ENCODE measurements around the gene OLIG1. TPM values are rescaled to one million over a fixed set of nuclear protein-coding genes. Genes with fewer than 3 reads are reported as not detected.

OLIG1 gene
- total RNA-seq, 4 donors from 2014 or later: not detected

DNA sequence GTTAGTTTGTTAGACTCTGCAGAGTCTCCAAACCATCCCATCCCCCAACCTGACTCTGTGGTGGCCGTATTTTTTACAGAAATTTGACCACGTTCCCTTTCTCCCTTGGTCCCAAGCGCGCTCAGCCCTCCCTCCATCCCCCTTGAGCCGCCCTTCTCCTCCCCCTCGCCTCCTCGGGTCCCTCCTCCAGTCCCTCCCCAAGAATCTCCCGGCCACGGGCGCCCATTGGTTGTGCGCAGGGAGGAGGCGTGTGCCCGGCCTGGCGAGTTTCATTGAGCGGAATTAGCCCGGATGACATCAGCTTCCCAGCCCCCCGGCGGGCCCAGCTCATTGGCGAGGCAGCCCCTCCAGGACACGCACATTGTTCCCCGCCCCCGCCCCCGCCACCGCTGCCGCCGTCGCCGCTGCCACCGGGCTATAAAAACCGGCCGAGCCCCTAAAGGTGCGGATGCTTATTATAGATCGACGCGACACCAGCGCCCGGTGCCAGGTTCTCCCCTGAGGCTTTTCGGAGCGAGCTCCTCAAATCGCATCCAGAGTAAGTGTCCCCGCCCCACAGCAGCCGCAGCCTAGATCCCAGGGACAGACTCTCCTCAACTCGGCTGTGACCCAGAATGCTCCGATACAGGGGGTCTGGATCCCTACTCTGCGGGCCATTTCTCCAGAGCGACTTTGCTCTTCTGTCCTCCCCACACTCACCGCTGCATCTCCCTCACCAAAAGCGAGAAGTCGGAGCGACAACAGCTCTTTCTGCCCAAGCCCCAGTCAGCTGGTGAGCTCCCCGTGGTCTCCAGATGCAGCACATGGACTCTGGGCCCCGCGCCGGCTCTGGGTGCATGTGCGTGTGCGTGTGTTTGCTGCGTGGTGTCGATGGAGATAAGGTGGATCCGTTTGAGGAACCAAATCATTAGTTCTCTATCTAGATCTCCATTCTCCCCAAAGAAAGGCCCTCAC is 44.2 kb upstream of the OLIG1 start, which contains the start of gene OLIG2:
Gene OLIG2 (plus strand): TSS at position 447 of the 954 bp plus-strand sequence. CDS start 928 bp downstream, outside the sequence.
- H3K27ac ChIP-seq: no peak within 1 kb of the TSS
- TF ChIP-seq POLR2A (IDR thresholded peaks at IDR 0.05) (no peak), EP300 (IDR thresholded peaks at IDR 0.05) (no peak)
- TF ChIP-seq, protein P1, sequence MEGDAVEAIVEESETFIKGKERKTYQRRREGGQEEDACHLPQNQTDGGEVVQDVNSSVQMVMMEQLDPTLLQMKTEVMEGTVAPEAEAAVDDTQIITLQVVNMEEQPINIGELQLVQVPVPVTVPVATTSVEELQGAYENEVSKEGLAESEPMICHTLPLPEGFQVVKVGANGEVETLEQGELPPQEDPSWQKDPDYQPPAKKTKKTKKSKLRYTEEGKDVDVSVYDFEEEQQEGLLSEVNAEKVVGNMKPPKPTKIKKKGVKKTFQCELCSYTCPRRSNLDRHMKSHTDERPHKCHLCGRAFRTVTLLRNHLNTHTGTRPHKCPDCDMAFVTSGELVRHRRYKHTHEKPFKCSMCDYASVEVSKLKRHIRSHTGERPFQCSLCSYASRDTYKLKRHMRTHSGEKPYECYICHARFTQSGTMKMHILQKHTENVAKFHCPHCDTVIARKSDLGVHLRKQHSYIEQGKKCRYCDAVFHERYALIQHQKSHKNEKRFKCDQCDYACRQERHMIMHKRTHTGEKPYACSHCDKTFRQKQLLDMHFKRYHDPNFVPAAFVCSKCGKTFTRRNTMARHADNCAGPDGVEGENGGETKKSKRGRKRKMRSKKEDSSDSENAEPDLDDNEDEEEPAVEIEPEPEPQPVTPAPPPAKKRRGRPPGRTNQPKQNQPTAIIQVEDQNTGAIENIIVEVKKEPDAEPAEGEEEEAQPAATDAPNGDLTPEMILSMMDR (IDR thresholded peaks at IDR 0.05): no peak
- no peaks in the 10 kb centered on the region for H3K9me3 ChIP-seq
- H3K36me3 ChIP-seq: no peaks in the 10 kb centered on the region
- DNase-seq (ENCODE audit: low spot score in 2 of 2): no peak
- H3K4me1 ChIP-seq: peaks cover 0 to 80% (median 25%) of the 10 kb centered on the region in 4 donors
- peak within 1 kb of the TSS in 1 of 4 donors; percentile 15 for H3K4me3 ChIP-seq
- 2% methylated on average over 36 to 48 of the region's 59 CpGs for WGBS, 2 donors
- peaks cover 14 to 99% of the 10 kb centered on the region in 2 donors for H3K27me3 ChIP-seq

DNA sequence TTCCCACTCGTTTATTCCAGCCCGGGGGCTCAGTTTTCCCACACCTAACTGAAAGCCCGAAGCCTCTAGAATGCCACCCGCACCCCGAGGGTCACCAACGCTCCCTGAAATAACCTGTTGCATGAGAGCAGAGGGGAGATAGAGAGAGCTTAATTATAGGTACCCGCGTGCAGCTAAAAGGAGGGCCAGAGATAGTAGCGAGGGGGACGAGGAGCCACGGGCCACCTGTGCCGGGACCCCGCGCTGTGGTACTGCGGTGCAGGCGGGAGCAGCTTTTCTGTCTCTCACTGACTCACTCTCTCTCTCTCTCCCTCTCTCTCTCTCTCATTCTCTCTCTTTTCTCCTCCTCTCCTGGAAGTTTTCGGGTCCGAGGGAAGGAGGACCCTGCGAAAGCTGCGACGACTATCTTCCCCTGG is 43.5 kb upstream of the OLIG1 start:
- H3K9me3 ChIP-seq: no peaks in the 10 kb centered on the region
- H3K36me3 ChIP-seq: no peaks in the 10 kb centered on the region
- DNase-seq (ENCODE audit: low spot score in 2 of 2): no peak
- TF ChIP-seq POLR2A (IDR thresholded peaks at IDR 0.05) (no peak), EP300 (IDR thresholded peaks at IDR 0.05) (no peak)
- TF ChIP-seq, protein P1 (IDR thresholded peaks at IDR 0.05): no peak
- no peak overlapping the region for H3K4me3 ChIP-seq
- peaks cover 14 to 99% of the 10 kb centered on the region in 2 donors for H3K27me3 ChIP-seq
- WGBS, 2 donors: 4 to 5% methylated on average over 21 of the region's 21 CpGs
- H3K27ac ChIP-seq: no peak overlapping the region
- peaks cover 0 to 78% (median 25%) of the 10 kb centered on the region in 4 donors for H3K4me1 ChIP-seq

DNA sequence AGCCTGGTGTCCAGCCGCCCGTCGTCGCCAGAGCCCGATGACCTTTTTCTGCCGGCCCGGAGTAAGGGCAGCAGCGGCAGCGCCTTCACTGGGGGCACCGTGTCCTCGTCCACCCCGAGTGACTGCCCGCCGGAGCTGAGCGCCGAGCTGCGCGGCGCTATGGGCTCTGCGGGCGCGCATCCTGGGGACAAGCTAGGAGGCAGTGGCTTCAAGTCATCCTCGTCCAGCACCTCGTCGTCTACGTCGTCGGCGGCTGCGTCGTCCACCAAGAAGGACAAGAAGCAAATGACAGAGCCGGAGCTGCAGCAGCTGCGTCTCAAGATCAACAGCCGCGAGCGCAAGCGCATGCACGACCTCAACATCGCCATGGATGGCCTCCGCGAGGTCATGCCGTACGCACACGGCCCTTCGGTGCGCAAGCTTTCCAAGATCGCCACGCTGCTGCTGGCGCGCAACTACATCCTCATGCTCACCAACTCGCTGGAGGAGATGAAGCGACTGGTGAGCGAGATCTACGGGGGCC is 43.0 kb upstream of the OLIG1 start:
- 2 to 3% methylated on average over 35 of the region's 54 CpGs for WGBS, 2 donors
- peaks cover 14 to 99% of the 10 kb centered on the region in 2 donors for H3K27me3 ChIP-seq
- DNase-seq (ENCODE audit: low spot score in 2 of 2): no peak

DNA sequence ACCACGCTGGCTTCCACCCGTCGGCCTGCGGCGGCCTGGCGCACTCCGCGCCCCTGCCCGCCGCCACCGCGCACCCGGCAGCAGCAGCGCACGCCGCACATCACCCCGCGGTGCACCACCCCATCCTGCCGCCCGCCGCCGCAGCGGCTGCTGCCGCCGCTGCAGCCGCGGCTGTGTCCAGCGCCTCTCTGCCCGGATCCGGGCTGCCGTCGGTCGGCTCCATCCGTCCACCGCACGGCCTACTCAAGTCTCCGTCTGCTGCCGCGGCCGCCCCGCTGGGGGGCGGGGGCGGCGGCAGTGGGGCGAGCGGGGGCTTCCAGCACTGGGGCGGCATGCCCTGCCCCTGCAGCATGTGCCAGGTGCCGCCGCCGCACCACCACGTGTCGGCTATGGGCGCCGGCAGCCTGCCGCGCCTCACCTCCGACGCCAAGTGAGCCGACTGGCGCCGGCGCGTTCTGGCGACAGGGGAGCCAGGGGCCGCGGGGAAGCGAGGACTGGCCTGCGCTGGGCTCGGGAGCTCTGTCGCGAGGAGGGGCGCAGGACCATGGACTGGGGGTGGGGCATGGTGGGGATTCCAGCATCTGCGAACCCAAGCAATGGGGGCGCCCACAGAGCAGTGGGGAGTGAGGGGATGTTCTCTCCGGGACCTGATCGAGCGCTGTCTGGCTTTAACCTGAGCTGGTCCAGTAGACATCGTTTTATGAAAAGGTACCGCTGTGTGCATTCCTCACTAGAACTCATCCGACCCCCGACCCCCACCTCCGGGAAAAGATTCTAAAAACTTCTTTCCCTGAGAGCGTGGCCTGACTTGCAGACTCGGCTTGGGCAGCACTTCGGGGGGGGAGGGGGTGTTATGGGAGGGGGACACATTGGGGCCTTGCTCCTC is 42.3 kb upstream of the OLIG1 start:
- DNase-seq (ENCODE audit: low spot score in 2 of 2): no peak
- Histone ChIP-seq H3K9me3 (no peaks in the 10 kb centered on the region), H3K4me3 (no peak overlapping the region), H3K4me1 (peaks cover 0 to 74% (median 25%) of the 10 kb centered on the region in 4 donors), H3K36me3 (no peaks in the 10 kb centered on the region), H3K27me3 (peaks cover 14 to 99% of the 10 kb centered on the region in 2 donors), H3K27ac (no peak overlapping the region)
- WGBS, 2 donors: 3 to 5% methylated on average over 30 to 45 of the region's 85 CpGs
- TF ChIP-seq EP300 (IDR thresholded peaks at IDR 0.05) (no peak), POLR2A (IDR thresholded peaks at IDR 0.05) (no peak)
- TF ChIP-seq, protein P1 (IDR thresholded peaks at IDR 0.05): no peak

More for the DNA sequence above, 43.0 kb upstream of the OLIG1 start:
- TF ChIP-seq EP300 (IDR thresholded peaks at IDR 0.05) (no peak), POLR2A (IDR thresholded peaks at IDR 0.05) (no peak)
- TF ChIP-seq, protein P1 (IDR thresholded peaks at IDR 0.05): no peak
- Histone ChIP-seq H3K27ac (no peak overlapping the region), H3K4me1 (peaks cover 0 to 78% (median 25%) of the 10 kb centered on the region in 4 donors), H3K9me3 (no peaks in the 10 kb centered on the region), H3K4me3 (no peak overlapping the region), H3K36me3 (no peaks in the 10 kb centered on the region)

Measured in tibial nerve (tissue), 4 donors.